GM21737 (cell line): ENCODE results near the gene OR10A2.
"Not testable (repeated sequence)": the region's sequence is repeated elsewhere in the genome, so short reads cannot be mapped to it uniquely, and the experiment has no call there.

ENCODE experiments used
- ATAC-seq: cut with Tn5 transposase; IDR thresholded peaks from one replicate; pipeline ENCODE4 v1.9.1; 2021; ENCODE audit warnings: mild to moderate bottlenecking, moderate library complexity; ENCODE audit not compliant: unreplicated experiment

Gene OR10A2

DNA sequence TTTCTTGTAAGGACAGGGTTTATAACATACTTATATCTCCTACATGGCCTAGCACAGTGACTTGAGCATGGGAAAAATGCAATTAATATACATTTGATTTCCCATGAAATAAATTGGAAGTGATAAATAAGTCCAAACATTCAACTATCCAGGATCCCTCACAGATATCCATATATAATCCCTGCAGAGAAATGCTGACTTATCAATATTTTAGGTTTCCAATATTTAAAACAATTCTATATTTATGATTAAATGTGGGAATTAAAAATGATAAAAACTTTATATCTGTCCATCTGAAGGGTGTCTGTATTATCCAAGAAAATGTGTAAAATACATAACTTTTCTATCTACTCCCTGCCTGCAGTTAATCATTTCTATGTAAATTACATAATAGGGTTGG, 19.9 kb downstream of the OR10A2 start:
- no peak for ATAC-seq

GRCh38 chr11:6887711-6888110, 24.9 kb downstream of the OR10A2 start:
- ATAC-seq: not testable (repeated sequence)

- ATAC-seq: no peak
These were observed 26.0 kb downstream of the OR10A2 start for GRCh38 chr11:6888830-6889229.

GRCh38 chr11:6889835-6890234, 27.0 kb downstream of the OR10A2 start:
- ATAC-seq: no peak

DNA sequence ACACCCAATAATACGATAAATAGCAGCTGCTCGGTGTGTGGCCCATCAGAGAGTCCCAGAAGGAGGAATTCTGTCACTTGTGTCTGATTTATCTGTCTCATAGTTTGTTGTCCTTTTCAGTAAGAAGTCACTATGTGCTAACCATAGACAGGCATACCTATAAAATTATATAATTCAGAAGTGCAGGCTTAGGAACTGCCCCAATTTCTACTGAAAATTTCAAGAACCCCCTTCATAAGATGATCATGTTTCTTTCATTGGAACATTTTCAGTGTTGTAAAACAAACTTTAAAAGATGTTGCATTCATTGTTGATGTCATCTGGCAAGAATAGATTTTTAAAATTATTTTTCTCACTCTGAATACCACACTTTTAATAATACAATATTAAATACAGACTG, 29.5 kb downstream of the OR10A2 start, which contains the start of gene OR2D2:
Gene OR2D2 (minus strand): TSS at position 101 of the 400 bp plus-strand sequence. CDS start 0 bp downstream, at position 101.
- ATAC-seq: no peak

DNA sequence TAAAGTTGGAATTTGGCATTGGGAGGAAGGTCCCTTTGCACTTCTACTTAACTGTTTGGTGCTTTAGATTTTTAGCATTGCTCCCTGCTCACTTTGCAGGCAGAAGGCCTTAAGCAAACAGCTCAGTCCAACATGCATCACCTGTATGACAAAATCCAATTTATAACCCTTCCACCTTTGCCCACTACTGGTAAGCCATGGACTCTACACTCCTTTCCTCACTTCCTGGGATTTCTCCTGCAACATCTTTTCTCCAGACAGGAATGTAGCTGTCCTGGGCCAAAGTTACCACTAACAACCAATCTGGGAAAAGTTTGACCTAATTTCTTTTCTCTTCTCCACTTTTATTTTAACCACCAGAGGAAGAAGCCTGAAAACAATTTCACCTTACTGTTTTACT, 31.2 kb downstream of the OR10A2 start:
- ATAC-seq: no peak

GRCh38 chr11:6895010-6895409, 32.2 kb downstream of the OR10A2 start:
- ATAC-seq: peak; percentile 89

DNA sequence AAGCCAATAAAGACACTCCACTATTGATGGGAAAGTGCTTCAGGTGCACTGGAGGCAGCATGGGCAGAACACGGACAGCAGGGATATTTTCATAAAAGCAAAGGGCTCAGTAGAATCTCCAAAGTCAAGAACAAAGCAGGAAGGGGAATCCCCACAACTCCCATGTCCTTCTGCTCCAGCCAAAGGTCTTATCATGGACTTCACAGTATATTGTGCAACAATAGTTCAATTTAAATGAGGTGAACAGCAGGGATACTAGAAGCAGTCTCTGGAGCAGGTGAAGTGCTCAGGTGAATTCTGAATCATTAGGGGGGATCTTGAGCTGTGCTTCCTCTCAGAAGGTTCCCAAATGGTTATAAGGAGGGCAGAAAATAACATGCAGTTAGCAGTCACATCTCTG, 36.1 kb downstream of the OR10A2 start:
- ATAC-seq: no peak

DNA sequence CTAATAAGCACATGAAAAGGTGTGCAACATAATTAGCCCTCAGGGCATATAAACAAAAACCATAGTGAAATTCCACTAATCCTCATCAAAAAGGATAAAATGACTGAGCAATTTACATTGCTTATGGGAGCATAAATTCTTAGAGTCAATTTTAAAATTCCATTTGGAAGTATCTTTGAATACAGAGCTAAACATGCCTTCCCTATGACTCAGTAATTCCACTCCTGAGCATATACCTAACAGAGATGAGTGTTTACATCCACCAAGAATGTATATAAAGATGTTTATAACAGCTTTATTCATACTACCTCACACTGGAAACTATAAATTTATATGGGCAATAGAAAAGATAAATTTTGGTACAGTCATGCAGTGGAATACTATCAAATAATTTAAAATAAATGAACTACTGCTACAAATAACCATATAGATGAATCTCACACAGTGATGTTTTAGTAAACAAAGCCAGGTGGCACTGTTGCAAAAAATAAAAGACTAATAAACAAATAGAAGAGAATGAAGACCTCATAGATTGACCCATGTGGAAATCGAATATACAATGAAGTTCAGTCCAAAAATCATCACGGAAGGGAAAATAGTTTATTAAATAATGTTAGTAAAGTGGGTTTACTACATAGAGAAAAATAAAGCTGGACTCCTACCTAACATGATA, 37.6 kb downstream of the OR10A2 start:
- no peak for ATAC-seq

DNA sequence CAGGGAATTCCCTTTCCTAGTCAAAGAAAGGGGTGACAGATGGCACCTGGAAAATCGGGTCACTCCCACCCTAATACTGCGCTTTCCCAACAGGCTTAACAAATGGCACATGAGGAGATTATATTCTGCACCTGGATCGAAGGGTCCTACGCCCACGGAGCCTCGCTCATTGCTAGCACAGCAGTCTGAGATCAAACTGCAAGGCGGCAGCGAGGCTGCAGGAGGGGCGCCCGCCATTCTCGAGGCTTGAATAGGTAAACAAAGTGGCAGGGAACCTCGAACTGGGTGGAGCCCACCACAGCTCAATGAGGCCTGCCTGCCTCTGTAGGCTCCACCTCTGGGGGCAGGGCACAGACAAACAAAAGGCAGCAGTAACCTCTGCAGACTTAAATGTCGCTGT, 41.9 kb downstream of the OR10A2 start:
- ATAC-seq: not testable (repeated sequence)

GRCh38 chr11:6911378-6911777, 48.5 kb downstream of the OR10A2 start:
- ATAC-seq: no peak

- ATAC-seq: no peak
These were observed 49.1 kb downstream of the OR10A2 start for GRCh38 chr11:6911948-6912347.

GRCh38 chr11:6919698-6920097, 56.8 kb downstream of the OR10A2 start:
- no peak for ATAC-seq

DNA sequence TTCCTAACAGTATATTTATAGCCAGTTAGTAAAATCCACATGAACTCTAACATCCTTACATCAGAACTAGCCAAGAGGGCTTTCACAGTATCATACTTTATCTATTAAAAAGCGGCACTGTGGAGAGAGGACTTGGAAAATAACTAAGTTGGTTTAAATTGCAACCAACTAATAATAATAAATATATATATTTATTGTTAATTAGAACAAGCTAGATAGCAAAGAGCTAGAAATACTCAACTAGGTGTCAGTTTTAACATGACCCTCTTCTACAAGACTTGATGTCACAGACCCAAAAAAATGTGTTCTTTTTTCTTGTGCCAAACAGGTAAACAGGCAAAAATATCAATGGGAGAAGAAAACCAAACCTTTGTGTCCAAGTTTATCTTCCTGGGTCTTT, 57.8 kb downstream of the OR10A2 start, which contains the start of gene OR2D3:
Gene OR2D3 (plus strand): TSS at position 301 of the 400 bp plus-strand sequence. CDS start 0 bp downstream, at position 301.
- no peak for ATAC-seq
